NCI-H1436 (cell line): ENCODE data around the gene FBXO31.

Experiments
- DNase-seq: peaks from one replicate; lab custom pipeline; 2025; lab: John Stamatoyannopoulos, UW

Gene FBXO31

GRCh38 chr16:87383505-87384161, at the start of gene FBXO31:
FBXO31 (minus strand) TSS chr16:87383776; CDS start chr16:87383744, 32 bp downstream.
- peak; percentile 85 for DNase-seq

GRCh38 chr16:87432330-87432915, 48.8 kb upstream of the FBXO31 start:
- no peak for DNase-seq

GRCh38 chr16:87431926-87432325, 48.4 kb upstream of the FBXO31 start:
- no peak for DNase-seq

- no peak for DNase-seq
These were observed 43.0 kb upstream of the FBXO31 start for GRCh38 chr16:87426423-87427215.

GRCh38 chr16:87425941-87426340, 42.4 kb upstream of the FBXO31 start:
- no peak for DNase-seq

GRCh38 chr16:87424266-87424665, 40.7 kb upstream of the FBXO31 start:
- no peak for DNase-seq

- DNase-seq = no peak
These were observed 39.9 kb upstream of the FBXO31 start for GRCh38 chr16:87423429-87423828.

GRCh38 chr16:87422106-87422505, 38.5 kb upstream of the FBXO31 start:
- no peak for DNase-seq

- no peak for DNase-seq
These were observed 37.7 kb upstream of the FBXO31 start for GRCh38 chr16:87421003-87421912.

GRCh38 chr16:87420026-87421002, 36.7 kb upstream of the FBXO31 start:
- DNase-seq = no peak

- DNase-seq = no peak
These were observed 35.1 kb upstream of the FBXO31 start for GRCh38 chr16:87418644-87419043.

GRCh38 chr16:87418216-87418615, 34.6 kb upstream of the FBXO31 start:
- DNase-seq = no peak

GRCh38 chr16:87417528-87417910, 33.9 kb upstream of the FBXO31 start:
- DNase-seq = no peak

GRCh38 chr16:87416826-87417527, 33.4 kb upstream of the FBXO31 start:
- DNase-seq = no peak

GRCh38 chr16:87415441-87415840, 31.9 kb upstream of the FBXO31 start:
- DNase-seq = no peak

- no peak for DNase-seq
These were observed 30.7 kb upstream of the FBXO31 start for GRCh38 chr16:87414251-87414680.

- no peak for DNase-seq
These were observed 29.4 kb upstream of the FBXO31 start for GRCh38 chr16:87412996-87413421.

- no peak for DNase-seq
These were observed 28.9 kb upstream of the FBXO31 start for GRCh38 chr16:87412371-87412995.

GRCh38 chr16:87411375-87412271, 28.0 kb upstream of the FBXO31 start:
- DNase-seq = no peak
